SU-DHL-6 (cell line): ENCODE measurements around the gene SARDH.

Experiments
- EZH2phosphoT487 ChIP-seq: fragments of 200-600 bp; sonication (generic), shearing (Covaris generic); conservative IDR thresholded peaks from 2 replicates; pipeline ENCODE4 v1.6.1; 2018; ENCODE audit warnings: mild to moderate bottlenecking, antibody characterized with exemption, low read length, moderate library complexity, mixed read lengths
- TF ChIP-seq, protein P1 (sequence below): fragments of 200-600 bp; sonication (generic); IDR thresholded peaks from one replicate; pipeline ENCODE4 v1.5.1; 2017; ENCODE audit warnings: antibody characterized with exemption, mild to moderate bottlenecking, low read length, moderate library complexity; ENCODE audit not compliant: insufficient read depth, poor library complexity, severe bottlenecking

DNA sequence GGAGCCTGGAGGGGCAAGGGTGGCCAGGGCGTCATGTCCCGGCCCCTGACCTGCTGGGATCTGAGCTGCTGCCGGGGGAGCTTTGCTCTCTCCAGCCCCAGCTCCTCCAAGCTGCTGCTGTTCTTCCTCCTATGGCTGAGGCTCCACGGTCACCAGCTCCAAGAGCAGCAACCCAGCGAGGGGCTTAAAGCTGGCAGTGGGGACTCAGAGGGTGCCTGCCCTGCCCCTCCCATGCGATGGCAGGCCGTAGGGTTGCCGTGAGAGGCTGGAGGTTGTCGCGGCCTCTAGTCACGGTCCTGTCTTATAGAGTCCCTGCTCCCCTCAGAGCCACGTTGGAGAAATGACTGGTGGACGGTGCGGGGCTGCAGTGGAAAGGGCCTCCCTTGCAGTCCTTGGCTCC is 82.5 kb downstream of the SARDH start:
- no peak for TF ChIP-seq EZH2phosphoT487
- TF ChIP-seq, protein P1, sequence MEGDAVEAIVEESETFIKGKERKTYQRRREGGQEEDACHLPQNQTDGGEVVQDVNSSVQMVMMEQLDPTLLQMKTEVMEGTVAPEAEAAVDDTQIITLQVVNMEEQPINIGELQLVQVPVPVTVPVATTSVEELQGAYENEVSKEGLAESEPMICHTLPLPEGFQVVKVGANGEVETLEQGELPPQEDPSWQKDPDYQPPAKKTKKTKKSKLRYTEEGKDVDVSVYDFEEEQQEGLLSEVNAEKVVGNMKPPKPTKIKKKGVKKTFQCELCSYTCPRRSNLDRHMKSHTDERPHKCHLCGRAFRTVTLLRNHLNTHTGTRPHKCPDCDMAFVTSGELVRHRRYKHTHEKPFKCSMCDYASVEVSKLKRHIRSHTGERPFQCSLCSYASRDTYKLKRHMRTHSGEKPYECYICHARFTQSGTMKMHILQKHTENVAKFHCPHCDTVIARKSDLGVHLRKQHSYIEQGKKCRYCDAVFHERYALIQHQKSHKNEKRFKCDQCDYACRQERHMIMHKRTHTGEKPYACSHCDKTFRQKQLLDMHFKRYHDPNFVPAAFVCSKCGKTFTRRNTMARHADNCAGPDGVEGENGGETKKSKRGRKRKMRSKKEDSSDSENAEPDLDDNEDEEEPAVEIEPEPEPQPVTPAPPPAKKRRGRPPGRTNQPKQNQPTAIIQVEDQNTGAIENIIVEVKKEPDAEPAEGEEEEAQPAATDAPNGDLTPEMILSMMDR = no peak
